Umbilical cord (tissue), 2 donors: Measurements from ENCODE around the gene VPS72. TPM values are rescaled to one million over a fixed set of nuclear protein-coding genes. Genes with fewer than 3 reads are reported as not detected.
A peak's percentile ranks its signal among the peaks of the same experiment; 100 is the strongest.

ENCODE experiments used
- DNase-seq: peaks from one replicate; pipeline ENCODE4 v3.0.0-alpha.2; 2015; ENCODE audit warnings: low spot score
- total RNA-seq: library from RNA; depleted of rRNA; stranded (reverse); fragments of >200 nt; gene quantifications from one replicate; pipeline ENCODE4 v1.2.3, GENCODE V29; 2014; ENCODE audit warnings: low replicate concordance; ENCODE audit not compliant: insufficient read depth

VPS72 gene
- total RNA-seq, 1 donor from 2014 or later, result 61.4 TPM

DNA sequence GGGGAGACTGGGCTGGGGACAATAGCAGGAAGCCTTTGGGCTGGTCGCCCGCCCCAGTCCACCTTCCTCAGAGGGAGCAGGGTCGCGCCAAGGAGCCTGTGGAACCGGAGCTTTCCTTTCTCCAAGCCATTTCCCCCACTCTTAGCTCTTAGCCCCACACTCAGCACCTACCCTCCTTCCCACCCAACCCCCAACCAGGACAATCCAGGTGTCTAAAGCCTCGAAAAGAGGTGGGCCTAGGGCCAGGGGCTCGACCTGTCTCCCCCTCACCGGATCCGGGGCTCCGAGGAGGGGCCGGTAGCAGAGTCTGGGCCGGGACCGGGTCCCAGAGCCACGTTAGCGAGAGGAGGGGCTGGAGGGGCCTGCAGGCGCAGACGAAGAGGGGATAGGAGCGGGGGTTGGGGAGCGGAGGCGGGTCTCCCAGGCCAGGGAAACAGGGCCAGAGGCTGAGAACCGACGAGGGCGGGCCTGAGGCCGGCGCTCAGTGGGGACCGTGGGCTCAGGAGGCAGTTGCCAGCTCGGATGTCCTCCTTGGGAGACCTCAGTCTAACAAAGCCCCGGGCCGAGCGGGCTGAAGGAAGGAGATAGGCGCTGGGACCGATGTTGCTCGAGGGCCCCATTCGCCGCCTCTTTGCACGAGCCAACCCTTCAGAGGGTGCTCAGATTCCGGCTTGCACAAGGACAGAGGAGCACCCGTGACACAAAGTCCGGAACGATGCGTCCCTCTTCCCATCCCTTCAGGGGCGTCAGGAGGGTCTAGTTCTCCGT is 44.5 kb downstream of the VPS72 start:
- DNase-seq, result peak; percentile 35

DNA sequence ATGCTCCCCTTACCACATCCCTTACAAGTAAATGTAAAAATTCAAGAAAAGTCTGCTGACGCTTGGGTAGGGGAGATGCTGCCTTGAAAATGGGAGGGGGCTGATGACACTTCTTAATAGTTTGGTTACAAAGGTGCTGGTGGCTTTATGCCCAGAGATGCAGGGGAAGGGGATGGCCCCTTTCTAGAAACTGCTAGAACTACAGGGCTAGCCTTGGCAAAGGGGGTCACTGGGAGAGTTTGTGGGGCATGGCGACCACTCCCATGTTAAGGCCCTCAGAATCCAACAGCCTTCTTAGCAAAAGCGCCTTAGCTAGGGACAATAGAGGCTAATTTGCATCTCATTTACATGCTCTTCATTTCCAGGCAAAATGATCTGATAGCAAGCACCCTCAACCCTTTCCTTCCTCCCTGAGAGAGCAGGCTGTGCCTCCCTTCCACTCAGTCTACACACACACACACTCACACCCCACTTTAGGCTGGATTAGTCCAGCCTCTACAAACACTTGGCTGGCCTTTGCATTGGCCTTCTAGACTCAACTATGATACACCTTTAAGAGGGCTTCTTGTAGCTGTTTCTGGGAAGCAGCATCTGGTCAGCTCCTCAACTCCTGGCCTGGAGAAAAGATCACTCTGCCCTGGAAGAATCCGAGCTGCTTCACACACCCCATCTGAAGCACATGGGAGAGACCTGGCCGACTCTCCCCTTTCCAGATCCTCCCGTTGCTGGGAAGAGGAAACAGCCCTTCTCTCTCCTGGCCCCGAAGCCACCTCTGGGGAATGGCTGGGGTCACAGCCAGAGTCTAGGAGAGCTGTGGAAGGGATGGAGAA is 45.3 kb downstream of the VPS72 start:
- peak; percentile 39 for DNase-seq

DNA sequence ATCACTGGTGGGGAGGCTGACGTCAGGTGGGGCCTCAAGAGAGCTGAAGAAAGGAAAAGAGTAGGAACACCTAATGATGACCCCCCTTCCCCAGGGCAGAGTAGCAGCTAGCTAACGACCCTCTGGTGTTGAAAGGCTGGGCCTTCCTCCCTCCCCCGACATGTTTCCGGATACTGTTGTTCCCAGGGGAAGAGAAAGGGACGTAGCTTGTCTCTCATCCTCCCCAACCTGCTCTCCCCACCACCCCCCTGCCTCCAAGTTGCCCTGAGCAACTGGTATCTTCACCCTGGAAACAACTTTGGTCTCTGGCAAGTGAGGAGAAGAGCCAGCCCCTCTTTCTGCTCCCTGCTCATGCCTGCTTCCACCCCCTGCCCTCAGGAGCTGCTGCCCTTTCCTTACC is 46.0 kb downstream of the VPS72 start:
- DNase-seq, result no peak

DNA sequence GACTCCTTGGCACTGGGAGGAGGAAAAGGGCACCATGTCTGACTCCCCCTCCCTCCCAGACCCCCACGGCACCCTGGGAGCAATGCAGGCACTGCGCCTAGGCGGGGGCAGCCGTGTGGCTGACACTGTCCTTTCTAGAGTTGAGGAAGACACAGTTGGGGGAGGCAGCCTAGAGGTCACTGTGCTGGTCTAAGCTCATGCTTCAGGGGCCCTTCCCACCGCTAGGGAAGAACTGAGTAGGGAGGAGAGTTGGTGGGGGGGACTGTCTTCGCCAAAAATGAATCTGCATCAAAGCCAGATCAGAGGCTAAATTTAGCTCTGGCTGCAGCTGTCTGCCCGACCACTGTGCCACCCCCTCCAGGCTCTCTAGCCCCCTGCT is 47.0 kb downstream of the VPS72 start:
- DNase-seq, result no peak

DNA sequence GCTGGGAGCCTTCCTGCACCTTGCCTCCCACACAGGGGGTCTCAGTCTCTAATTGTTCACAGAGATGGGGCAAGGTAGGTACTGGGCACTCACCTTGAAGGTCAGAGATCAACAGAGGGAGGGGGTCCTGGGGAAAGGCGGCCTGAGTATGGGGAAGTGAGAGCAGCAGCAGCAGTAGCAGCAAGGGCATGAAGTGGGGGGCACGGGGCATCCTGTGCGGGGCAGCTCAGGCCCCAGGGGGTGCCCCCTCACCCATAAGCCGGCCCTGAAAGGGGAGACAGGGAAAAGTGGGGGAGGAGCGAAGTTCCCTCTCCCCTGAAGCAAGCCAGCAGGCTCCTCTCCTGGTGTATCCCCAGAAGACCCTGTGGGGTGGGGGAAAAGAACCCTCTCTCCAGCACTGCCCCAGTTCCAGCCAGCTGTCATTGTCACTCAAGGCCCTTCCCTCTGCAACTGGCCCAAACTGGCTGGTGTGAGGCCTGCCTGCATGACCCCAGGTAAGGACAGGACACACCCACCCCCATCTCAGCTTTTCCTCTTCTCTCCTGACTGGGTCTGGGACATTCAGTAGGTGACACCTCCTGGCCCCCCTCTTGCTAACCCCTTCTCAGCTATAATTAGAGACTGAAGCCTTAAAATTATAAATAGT is 47.5 kb downstream of the VPS72 start:
- no peak for DNase-seq

DNA sequence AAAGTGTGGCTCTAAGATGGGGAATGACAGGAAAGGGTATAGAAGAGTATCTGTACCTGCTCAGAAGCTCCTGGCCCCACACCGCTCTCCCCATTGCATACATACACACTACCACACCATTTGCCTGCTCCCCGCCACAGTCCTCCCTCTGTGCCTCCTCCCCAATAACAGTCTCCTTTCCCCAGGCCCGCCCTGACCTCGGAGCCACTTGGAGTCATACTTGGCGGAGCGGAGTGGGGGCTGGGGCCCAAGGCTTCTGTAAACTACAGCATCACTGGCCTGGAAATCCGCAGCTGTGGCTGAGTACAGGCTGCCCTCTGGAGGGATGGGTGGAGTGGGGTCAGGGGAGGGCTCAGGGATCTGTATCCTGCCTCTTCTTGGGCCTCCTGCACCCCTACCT is 52.2 kb downstream of the VPS72 start:
- no peak for DNase-seq

DNA sequence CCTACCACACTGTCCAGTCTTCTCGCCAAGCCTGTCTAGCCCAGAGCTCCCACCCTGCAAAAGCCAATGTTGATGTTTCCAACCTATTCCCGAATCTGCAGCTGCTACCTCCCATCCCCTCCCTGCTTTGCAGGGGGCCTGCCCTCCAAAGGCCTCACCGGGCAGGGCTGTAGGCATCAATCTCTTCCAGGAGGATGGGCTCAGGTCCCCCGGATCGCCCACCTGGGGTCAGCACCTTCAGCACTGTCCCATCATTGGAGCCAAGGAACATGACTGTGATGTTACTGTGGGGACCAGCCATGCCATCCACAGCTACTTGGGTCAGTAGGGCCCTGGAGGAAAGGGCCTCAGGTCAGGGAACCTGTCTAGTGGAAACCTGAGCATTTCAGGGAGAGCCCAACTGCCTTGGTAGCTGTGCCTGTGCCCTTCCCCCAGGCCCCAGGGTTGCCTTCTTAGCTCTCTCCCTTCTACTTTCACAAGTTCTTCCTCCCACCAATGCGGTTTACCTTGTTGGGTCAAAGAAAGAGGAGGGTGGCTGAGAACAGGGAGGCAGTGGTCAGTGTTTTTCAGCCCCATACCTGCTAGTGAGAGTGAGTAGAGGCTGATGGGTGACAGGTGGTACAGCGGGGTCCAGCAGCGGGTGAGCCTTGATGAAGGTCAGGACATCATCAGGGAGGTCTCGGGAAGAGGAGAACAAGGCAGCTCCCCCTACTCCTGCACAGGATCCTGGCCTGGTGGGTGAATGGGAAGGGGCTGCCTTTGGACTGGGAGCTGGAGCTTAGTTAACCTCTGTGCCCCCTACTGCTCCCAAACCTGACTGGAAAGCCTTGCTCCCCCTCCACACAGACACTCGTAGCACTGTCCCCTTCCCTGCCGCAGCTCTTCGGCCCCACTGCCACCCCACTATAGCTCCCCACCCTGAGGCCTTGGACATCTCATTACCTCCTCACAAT is 54.3 kb downstream of the VPS72 start:
- DNase-seq, result no peak

DNA sequence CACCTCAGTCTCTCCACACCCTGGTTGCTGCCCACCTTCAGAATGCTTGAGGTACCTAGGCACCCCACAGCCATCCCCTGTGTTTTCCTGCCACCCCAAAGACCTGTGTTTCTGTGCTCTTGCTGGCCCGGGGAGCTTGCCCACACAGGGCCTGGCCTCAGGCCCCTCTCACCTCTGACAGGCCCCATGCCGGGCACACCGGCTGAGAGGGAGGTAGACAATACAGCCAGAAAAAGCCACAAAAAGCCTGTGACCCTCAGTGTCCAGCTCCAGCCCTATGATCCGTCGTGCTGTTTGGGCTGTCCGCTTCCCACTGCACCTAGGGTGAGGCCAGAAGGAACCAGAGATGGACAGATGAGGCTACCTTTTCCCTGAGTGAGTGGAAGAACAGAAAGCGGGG is 55.0 kb downstream of the VPS72 start:
- DNase-seq, result no peak

DNA sequence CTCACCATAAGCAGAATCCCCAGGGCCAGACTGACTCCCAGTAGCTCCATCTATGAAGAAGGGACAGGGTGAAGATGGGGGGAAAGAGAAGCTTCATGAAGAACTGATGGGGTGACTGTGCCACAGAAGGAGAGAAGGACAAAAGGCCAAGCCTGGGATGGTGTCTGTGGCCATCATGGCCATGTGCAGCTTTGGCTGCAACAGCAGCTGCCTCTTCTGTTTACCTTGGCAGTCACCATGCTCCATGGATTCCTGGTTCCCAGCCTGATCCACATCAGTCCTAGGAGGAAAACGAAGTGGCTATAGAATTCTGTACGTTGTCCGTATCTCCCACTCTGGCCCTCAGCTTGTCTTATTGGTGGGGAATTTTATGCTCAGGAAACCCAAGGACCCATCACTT is 55.6 kb downstream of the VPS72 start:
- DNase-seq, result no peak

DNA sequence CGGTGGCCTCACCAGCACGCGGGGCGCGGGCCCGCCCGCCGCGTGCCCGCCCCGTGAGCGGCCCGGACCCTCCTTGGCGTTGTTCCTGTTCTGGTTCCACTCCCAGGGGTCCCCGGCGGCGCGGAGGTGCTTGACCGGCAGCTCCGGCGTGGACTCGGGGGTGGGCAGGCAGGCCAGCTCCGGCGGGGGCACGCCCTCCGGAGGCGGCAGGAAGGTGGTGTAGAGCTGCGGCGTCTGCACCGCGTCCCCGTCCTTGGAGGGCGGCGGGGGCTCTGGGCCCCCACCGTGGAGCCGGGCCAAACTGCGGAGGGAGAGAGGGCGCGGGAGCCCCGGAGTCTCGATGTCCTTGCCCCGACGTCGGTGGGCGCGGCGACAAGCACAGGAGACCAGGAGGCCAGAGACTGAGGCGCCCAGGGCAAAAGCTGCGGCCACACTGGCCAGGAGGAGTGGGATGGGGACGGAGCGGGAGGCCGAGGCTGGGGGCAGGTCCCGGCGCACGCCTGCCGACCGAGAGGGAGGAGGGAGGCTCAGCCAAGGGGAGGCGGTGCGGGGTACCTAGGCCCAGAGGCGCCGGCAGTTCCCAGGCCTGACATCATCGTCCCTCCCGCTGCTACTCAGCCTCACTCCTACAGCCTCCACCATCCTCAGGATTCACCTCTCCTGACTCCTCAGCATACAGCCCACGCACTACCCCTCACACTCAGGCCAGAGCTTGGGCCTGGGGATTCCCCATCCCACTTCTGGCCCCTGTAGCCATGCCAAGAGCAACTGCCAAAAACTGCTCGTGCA is 56.8 kb downstream of the VPS72 start:
- DNase-seq, result no peak

DNA sequence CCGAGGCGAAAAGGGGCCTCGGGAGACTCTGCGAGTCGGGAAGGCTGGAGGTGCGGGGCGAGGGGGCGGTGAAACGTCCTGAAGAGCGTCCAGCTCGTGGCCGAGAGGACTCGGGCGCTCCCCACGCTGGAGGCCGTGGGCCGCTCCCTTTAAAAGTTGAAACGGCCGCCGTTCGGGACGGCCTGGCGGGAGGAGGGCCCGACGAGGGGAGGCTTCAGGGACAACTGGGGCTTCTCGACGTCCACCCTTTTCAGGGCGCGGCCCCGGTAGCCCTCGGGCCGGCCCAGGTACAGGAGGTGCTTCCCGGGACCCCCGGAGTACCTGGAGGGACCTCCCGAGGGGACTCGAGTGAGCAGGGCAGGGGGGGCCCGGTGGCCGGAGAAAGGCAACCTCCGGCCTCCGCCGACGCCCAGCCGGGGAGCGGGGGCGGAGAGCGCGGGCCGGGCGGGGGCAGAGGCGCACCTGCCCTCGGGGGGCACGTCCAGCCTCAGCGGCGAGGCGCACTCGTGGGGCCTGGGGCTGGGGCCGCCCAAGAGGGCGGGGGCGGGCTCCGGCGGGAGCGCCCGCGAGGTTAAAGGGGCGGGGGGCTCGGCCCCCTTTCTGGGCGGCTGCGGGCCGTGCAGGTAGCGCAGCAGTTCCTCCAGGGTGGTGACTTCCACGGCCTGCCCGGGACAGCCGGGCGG is 57.5 kb downstream of the VPS72 start:
- DNase-seq, result no peak

DNA sequence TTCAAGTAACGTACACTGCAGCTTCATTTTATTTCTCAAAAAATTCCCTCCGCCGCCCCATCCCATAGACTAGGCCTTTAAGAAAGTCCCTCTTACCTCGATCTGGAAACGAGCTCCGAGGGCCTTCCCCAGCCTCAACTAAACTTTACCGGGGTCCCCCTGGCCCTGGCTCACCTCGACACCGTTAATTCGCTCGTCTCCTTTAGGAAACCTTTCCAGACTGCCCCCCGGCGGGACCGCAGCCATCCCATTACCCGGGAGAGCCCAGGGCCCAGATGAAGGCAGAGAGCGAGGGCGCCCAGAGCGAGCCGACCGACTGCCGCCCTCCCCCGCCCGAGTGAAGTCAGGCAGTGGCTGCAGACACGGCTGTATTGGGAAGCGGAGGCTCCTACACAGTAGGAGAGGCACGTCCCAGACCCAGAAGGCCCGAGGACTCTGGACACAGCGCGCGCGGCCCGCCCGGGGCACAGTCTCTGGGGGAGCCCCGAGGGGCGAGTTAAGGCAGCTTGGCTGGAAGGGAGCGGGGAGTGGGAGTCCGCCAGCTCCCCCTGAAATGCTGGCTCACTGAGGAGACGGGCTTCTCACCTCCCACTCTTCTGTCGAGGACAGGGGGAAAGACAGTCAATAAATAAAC is 58.2 kb downstream of the VPS72 start:
- DNase-seq, result peak; percentile 46

DNA sequence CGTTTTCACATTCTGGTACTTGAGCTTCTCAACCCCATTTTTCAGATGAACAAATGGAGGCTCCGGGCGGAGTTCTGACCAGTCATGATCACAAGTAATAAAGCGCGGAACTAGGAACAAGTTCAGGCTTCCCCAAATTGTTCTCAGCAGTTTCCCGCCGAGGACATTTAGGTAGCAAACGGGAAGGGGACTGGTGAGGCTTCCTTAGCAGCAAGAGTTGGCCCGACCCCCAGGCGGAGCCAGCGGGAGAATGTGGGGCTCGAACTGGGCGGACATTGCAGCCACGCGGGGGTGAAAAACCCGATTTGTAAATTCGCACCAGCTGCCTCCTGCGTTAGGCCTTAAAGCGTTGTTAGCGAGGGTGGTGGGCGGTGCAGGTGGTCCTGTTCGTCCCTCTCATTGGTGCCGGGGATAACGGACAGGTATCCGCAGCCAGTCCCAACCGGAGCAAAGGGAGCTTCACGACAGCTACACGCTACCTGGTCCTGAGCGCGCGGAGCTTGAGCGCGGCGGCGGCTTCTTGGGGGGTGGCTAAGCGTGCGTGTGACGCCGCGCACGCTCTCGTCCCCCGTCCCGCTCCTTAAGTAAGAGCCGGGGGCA is 58.9 kb downstream of the VPS72 start:
- peak; percentile 94 for DNase-seq

DNA sequence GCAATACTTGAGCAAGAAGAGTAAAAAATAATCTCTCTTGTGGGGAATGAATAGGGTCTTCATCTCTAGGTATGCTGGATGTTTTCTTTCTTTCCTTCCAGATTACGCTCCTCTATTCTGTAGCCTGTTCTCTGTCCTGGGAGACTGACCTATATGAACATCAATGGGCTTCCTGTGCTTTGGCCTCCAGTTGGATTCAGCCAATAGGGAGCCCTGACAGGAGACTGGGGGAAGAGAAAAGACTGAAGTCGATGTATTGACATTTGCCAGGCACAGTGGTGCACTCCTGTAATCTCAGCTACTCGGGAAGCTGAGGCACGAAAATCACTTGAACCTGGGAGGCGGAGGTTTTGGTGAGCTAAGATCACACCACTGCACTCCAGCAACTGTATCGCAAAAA is 61.2 kb downstream of the VPS72 start:
- DNase-seq, result no peak

Other genes starting within 250 kb of the VPS72 start
- 55.9 TPM for gene CERS2, start 215.4 kb downstream of the VPS72 start, total RNA-seq
- not detected for gene ANXA9, start 207.9 kb downstream of the VPS72 start, total RNA-seq
- gene MINDY1, start 183.3 kb downstream of the VPS72 start, total RNA-seq, result 13.5 TPM
- 22.6 TPM for gene PRUNE1, start 181.7 kb downstream of the VPS72 start, total RNA-seq
- gene BNIPL, start 153.6 kb downstream of the VPS72 start, total RNA-seq, result 13.7 TPM
- gene C1orf56, start 142.4 kb downstream of the VPS72 start, total RNA-seq, result 2.4 TPM
- 33.5 TPM for gene CDC42SE1, start 130.6 kb downstream of the VPS72 start, total RNA-seq
- gene MLLT11, start 129.8 kb downstream of the VPS72 start, total RNA-seq, result 4.1 TPM
- 11.1 TPM for gene GABPB2, start 119.4 kb downstream of the VPS72 start, total RNA-seq
- 4.8 TPM for gene SEMA6C, start 43.6 kb downstream of the VPS72 start, total RNA-seq
- 2.2 TPM for gene TNFAIP8L2, start 33.5 kb downstream of the VPS72 start, total RNA-seq
- gene LYSMD1, start 24.3 kb downstream of the VPS72 start, total RNA-seq, result 4.8 TPM
- 10.1 TPM for gene SCNM1, start 24.1 kb downstream of the VPS72 start, total RNA-seq
- gene TMOD4, start 14.2 kb downstream of the VPS72 start, total RNA-seq, result not detected
- 61.9 TPM for gene PIP5K1A, start 8.4 kb upstream of the VPS72 start, total RNA-seq
- gene PSMD4, start 64.5 kb upstream of the VPS72 start, total RNA-seq, result 134 TPM
- 11.1 TPM for gene ZNF687, start 92.1 kb upstream of the VPS72 start, total RNA-seq
- 44.3 TPM for gene PI4KB, start 137.2 kb upstream of the VPS72 start, total RNA-seq
- 14.0 TPM for gene RFX5, start 157.1 kb upstream of the VPS72 start, total RNA-seq
- gene SELENBP1, start 182.5 kb upstream of the VPS72 start, total RNA-seq, result 39.5 TPM
- 222 TPM for gene PSMB4, start 209.4 kb upstream of the VPS72 start, total RNA-seq